H9 (cell line): ENCODE measurements around the gene TRAF3. TPM values are rescaled to one million over a fixed set of nuclear protein-coding genes. Genes with fewer than 3 reads are reported as not detected.
A peak's percentile ranks its signal among the peaks of the same experiment; 100 is the strongest.

Experiments used
- DNase-seq: peaks from one replicate; pipeline ENCODE4 v3.0.0-alpha.2; 2017
- H2AFZ ChIP-seq: one replicate; pipeline ENCODE4 v1.6.1; 2013; ENCODE audit warnings: mild to moderate bottlenecking, low read length, control low read depth, moderate library complexity
- H2AK5ac ChIP-seq: 2 replicates; pipeline ENCODE4 v1.6.1; 2013; ENCODE audit warnings: low read length, control low read depth, mixed read lengths; ENCODE audit not compliant: insufficient read length
- H2BK120ac ChIP-seq: one replicate; pipeline ENCODE4 v1.6.1; 2013; ENCODE audit warnings: low read depth, mild to moderate bottlenecking, low read length, control low read depth, inconsistent platforms; ENCODE audit not compliant: poor library complexity, severe bottlenecking
- H2BK12ac ChIP-seq: 2 replicates; pipeline ENCODE4 v1.6.1; 2013; ENCODE audit warnings: low read length, control low read depth, mixed read lengths, low read depth; ENCODE audit not compliant: insufficient read length
- H2BK15ac ChIP-seq: 2 replicates; pipeline ENCODE4 v1.6.1; 2013; ENCODE audit warnings: low read depth, low read length, control low read depth
- H2BK20ac ChIP-seq: one replicate; pipeline ENCODE4 v1.6.1; 2013; ENCODE audit warnings: low read depth, mild to moderate bottlenecking, low read length, control low read depth, inconsistent platforms; ENCODE audit not compliant: poor library complexity, severe bottlenecking
- H2BK5ac ChIP-seq: 2 replicates; pipeline ENCODE4 v1.6.1; 2013; ENCODE audit warnings: low read length, control low read depth, mixed read lengths; ENCODE audit not compliant: insufficient read length
- H3K14ac ChIP-seq: 2 replicates; pipeline ENCODE4 v1.6.1; 2013; ENCODE audit warnings: low read length, control low read depth; ENCODE audit not compliant: insufficient read depth
- H3K18ac ChIP-seq: 2 replicates; pipeline ENCODE4 v1.6.1; 2013; ENCODE audit warnings: low read depth, mild to moderate bottlenecking, mixed read lengths, low read length, control low read depth; ENCODE audit not compliant: insufficient read length
- H3K23ac ChIP-seq: 2 replicates; pipeline ENCODE4 v1.6.1; 2013; ENCODE audit warnings: low read length, control low read depth, mixed read lengths, low read depth; ENCODE audit not compliant: insufficient read length
- H3K23me2 ChIP-seq: 2 replicates; pipeline ENCODE4 v1.6.1; 2013; ENCODE audit warnings: low read depth, mild to moderate bottlenecking, mixed read lengths, low read length, control low read depth; ENCODE audit not compliant: insufficient read length, poor library complexity, severe bottlenecking
- H3K27ac ChIP-seq: 2 replicates; pipeline ENCODE4 v1.5.1; 2013; ENCODE audit warnings: low read length, control low read depth, mixed read lengths, low read depth; ENCODE audit not compliant: insufficient read length
- H3K27me3 ChIP-seq: 2 replicates; pipeline ENCODE4 v1.6.1; 2013; ENCODE audit warnings: low read length, control low read depth, inconsistent platforms; ENCODE audit not compliant: insufficient read depth
- H3K4ac ChIP-seq: 2 replicates; pipeline ENCODE4 v1.6.1; 2013; ENCODE audit warnings: low read depth, mild to moderate bottlenecking, control low read depth, inconsistent platforms, low read length, moderate library complexity
- H3K4me1 ChIP-seq: 2 replicates; pipeline ENCODE4 v1.6.1; 2013; ENCODE audit warnings: low read length, control low read depth, inconsistent platforms; ENCODE audit not compliant: insufficient read depth
- H3K4me2 ChIP-seq: 2 replicates; pipeline ENCODE4 v1.6.1; 2013; ENCODE audit warnings: low read length, control low read depth, mixed read lengths; ENCODE audit not compliant: insufficient read length, insufficient read depth
- H3K56ac ChIP-seq: 2 replicates; pipeline ENCODE4 v1.6.1; 2013; ENCODE audit warnings: low read depth, mild to moderate bottlenecking, mixed read lengths, low read length, control low read depth; ENCODE audit not compliant: insufficient read length
- H3K79me1 ChIP-seq: 2 replicates; pipeline ENCODE4 v1.6.1; 2013; ENCODE audit warnings: low read depth, mild to moderate bottlenecking, moderate library complexity, low read length, control low read depth, inconsistent platforms; ENCODE audit not compliant: insufficient read depth, poor library complexity, severe bottlenecking
- H3K79me2 ChIP-seq: 2 replicates; pipeline ENCODE4 v1.6.1; 2013; ENCODE audit warnings: low read length, control low read depth, inconsistent platforms; ENCODE audit not compliant: insufficient read depth
- H3K9ac ChIP-seq: 2 replicates; pipeline ENCODE4 v1.6.1; 2013; ENCODE audit warnings: low read length, control low read depth, mixed read lengths; ENCODE audit not compliant: insufficient read length; ENCODE audit errors: extremely low read depth
- H3K9me3 ChIP-seq: one replicate; pipeline ENCODE4 v1.6.1; 2013; ENCODE audit warnings: low read depth, low read length, inconsistent platforms; ENCODE audit not compliant: control insufficient read depth
- H3T11ph ChIP-seq: one replicate; pipeline ENCODE4 v1.6.1; 2013; ENCODE audit warnings: mild to moderate bottlenecking, low read length, control low read depth, inconsistent platforms
- H4K20me1 ChIP-seq: one replicate; pipeline ENCODE4 v1.6.1; 2013; ENCODE audit not compliant: control insufficient read depth, insufficient read length, insufficient read depth
- H4K5ac ChIP-seq: 2 replicates; pipeline ENCODE4 v1.6.1; 2013; ENCODE audit warnings: low read depth, mild to moderate bottlenecking, mixed read lengths, low read length, control low read depth; ENCODE audit not compliant: insufficient read length
- H4K8ac ChIP-seq: replicated peaks from 2 replicates; pipeline ENCODE4 v1.6.1; 2013; ENCODE audit warnings: low read length, control low read depth, mixed read lengths, low read depth; ENCODE audit not compliant: insufficient read length
- H4K91ac ChIP-seq: 2 replicates; pipeline ENCODE4 v1.6.1; 2013; ENCODE audit warnings: low read depth, mild to moderate bottlenecking, moderate library complexity, mixed read lengths, low read length, control low read depth; ENCODE audit not compliant: insufficient read length
- H3K27ac Mint-ChIP-seq, 3 experiments: 2 replicates in 2 of 3; 3 replicates in 1 of 3; pipeline ENCODE4 v1.8.0; 2020 to 2021; ENCODE audit warnings: mixed read lengths in 3 of 3, mild to moderate bottlenecking in 1 of 3, moderate library complexity in 1 of 3
- H3K27me3 Mint-ChIP-seq: 2 replicates; pipeline ENCODE4 v1.8.0; 2021; ENCODE audit warnings: low read depth, mild to moderate bottlenecking, moderate library complexity, mixed read lengths
- H3K36me3 Mint-ChIP-seq, 3 experiments: 2 replicates in 2 of 3; 3 replicates in 1 of 3; pipeline ENCODE4 v1.8.0; 2020 to 2021; ENCODE audit warnings: low read depth in 3 of 3, mixed read lengths in 3 of 3; ENCODE audit not compliant: insufficient read depth in 1 of 3
- H3K4me1 Mint-ChIP-seq, 2 experiments: 2 replicates each; pipeline ENCODE4 v1.8.0; 2020; ENCODE audit warnings: mixed read lengths in 2 of 2
- H3K4me3 Mint-ChIP-seq, 2 experiments: 2 replicates in 1 of 2; 3 replicates in 1 of 2; pipeline ENCODE4 v1.8.0; 2020 to 2021; ENCODE audit warnings: mild to moderate bottlenecking in 2 of 2, mixed read lengths in 2 of 2, moderate library complexity in 1 of 2
- H3K9me3 Mint-ChIP-seq, 2 experiments: 2 replicates in 1 of 2; 3 replicates in 1 of 2; pipeline ENCODE4 v1.8.0; 2020; ENCODE audit warnings: mild to moderate bottlenecking in 2 of 2, mixed read lengths in 2 of 2, moderate library complexity in 1 of 2
- WGBS: extraction: QIAGEN DNeasy Blood & Tissue Kit; methylation state at CpG from one replicate; pipeline ENCODE4 v1.1.7; 2013; ENCODE audit warnings: missing lambda C conversion rate, low lambda C conversion rate, mixed read lengths; ENCODE audit not compliant: insufficient read length; ENCODE audit errors: extremely low coverage; 5-methylcytosine and 5-hydroxymethylcytosine counted together
- total RNA-seq: library from RNA; stranded (reverse); gene quantifications from 2 replicates; pipeline ENCODE4 v1.2.1, GENCODE V29; 2021
- TF ChIP-seq, protein P1 (sequence below): fragments of 200-600 bp; sonication (generic); conservative IDR thresholded peaks from 3 replicates; pipeline ENCODE4 v1.8.0; 2021; ENCODE audit warnings: antibody characterized with exemption, mild to moderate bottlenecking

Gene TRAF3
- total RNA-seq, 1 experiment from 2014 or later, result 9.6 TPM

DNA sequence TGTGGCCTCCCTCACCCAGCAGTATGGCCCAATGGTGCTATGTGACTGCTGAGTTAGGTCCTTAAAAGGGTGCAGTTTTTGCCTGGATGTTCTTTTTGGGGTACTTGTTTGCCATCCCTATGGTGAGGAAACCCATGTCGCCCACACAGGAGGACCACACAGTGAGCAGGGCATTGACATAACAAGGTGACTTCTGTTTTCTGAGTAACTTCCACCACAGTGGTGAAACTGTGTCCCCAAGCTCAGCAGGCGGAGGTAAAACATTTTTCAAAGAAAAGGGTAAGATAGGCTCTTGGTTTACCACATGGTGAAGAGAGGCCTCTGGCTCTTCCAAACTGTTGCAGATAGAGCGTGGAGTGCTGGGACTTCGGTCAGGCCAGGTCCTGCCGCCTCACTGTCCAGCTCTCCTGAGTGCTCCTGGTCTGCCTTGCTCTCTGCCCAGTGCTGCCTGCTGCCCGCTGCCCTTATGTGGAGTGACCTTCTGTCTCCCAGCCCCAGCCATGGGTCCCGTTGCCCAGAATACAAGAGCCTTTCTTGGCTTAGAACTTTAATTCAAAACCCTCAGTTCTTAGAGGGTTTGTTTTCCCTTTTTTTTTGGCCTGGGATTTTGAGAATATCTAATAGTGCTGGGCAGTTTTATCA lies 54.0 kb downstream of the TRAF3 start:
- Histone ChIP-seq H4K91ac (no peak overlapping the region), H3K56ac (no peak overlapping the region), H3K27ac (no peak overlapping the region), H3K9ac (no peak overlapping the region), H2BK5ac (no peak overlapping the region), H3K27me3 (no peaks in the 10 kb centered on the region), H4K5ac (no peak overlapping the region), H2BK120ac (no peak overlapping the region), H2BK15ac (no peak overlapping the region), H3K14ac (no peak overlapping the region), H3K18ac (no peak overlapping the region), H3K23ac (no peak overlapping the region), H3K4me1 (peaks cover 8% of the 10 kb centered on the region), H2AK5ac (no peak overlapping the region), H3K23me2 (no peaks in the 10 kb centered on the region), H2BK12ac (no peak overlapping the region), H3K4ac (no peak overlapping the region), H3K9me3 (no peaks in the 10 kb centered on the region), H3T11ph (no peak overlapping the region), H4K20me1 (no peaks in the 10 kb centered on the region), H3K79me2 (no peaks in the 10 kb centered on the region), H2BK20ac (no peak overlapping the region), H3K79me1 (no peaks in the 10 kb centered on the region), H3K4me2 (no peak overlapping the region), H2AFZ (no peak overlapping the region), H4K8ac (no peak overlapping the region)
- Mint-ChIP-seq H3K4me1 (peaks cover 59 to 62% of the 10 kb centered on the region in 2 experiments), H3K4me3 (no peak overlapping the region), H3K27ac (peak overlapping the region; percentile 25 to 82 (median 68)), H3K36me3 (peaks cover 2 to 4% (median 2%) of the 10 kb centered on the region in 3 experiments; a peak in 2 of 7 replicates), H3K27me3 (no peaks in the 10 kb centered on the region), H3K9me3 (no peaks in the 10 kb centered on the region)
- DNase-seq, result no peak
- TF ChIP-seq, protein P1, sequence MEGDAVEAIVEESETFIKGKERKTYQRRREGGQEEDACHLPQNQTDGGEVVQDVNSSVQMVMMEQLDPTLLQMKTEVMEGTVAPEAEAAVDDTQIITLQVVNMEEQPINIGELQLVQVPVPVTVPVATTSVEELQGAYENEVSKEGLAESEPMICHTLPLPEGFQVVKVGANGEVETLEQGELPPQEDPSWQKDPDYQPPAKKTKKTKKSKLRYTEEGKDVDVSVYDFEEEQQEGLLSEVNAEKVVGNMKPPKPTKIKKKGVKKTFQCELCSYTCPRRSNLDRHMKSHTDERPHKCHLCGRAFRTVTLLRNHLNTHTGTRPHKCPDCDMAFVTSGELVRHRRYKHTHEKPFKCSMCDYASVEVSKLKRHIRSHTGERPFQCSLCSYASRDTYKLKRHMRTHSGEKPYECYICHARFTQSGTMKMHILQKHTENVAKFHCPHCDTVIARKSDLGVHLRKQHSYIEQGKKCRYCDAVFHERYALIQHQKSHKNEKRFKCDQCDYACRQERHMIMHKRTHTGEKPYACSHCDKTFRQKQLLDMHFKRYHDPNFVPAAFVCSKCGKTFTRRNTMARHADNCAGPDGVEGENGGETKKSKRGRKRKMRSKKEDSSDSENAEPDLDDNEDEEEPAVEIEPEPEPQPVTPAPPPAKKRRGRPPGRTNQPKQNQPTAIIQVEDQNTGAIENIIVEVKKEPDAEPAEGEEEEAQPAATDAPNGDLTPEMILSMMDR, result no peak
- WGBS, result no CpG with 5 or more reads among the region's 7 CpGs
